Neural progenitor cell (in vitro differentiated cells): ENCODE measurements around the gene SDK1. TPM values are rescaled to one million over a fixed set of nuclear protein-coding genes. Genes with fewer than 3 reads are reported as not detected.

Experiments used
- DNase-seq: peaks from one replicate; pipeline ENCODE4 v3.0.0-alpha.2; 2016; ENCODE audit warnings: low spot score
- H2AFZ ChIP-seq: fragments of 200-600 bp; sonication (generic); replicated peaks from 2 replicates; pipeline ENCODE4 v1.6.1; 2016; ENCODE audit warnings: antibody characterized with exemption
- H3F3A ChIP-seq: fragments of 200-600 bp; sonication (generic); 2 replicates; pipeline ENCODE4 v1.6.1; 2016; ENCODE audit warnings: antibody characterized with exemption, low read depth
- H3K27ac ChIP-seq: fragments of 200-600 bp; sonication (generic); 2 replicates; pipeline ENCODE4 v1.5.1; 2016; ENCODE audit warnings: mild to moderate bottlenecking
- H3K27me3 ChIP-seq: fragments of 200-600 bp; sonication (generic); 2 replicates; pipeline ENCODE4 v1.6.1; 2016; ENCODE audit warnings: mild to moderate bottlenecking, moderate library complexity
- H3K36me3 ChIP-seq: fragments of 200-600 bp; sonication (generic); 2 replicates; pipeline ENCODE4 v1.5.1; 2016
- H3K4me1 ChIP-seq: fragments of 200-600 bp; sonication (generic); 2 replicates; pipeline ENCODE4 v1.6.1; 2016; ENCODE audit warnings: mixed run types
- H3K4me2 ChIP-seq: fragments of 200-600 bp; sonication (generic); 2 replicates; pipeline ENCODE4 v1.6.1; 2016
- H3K4me3 ChIP-seq: fragments of 200-600 bp; sonication (generic); 2 replicates; pipeline ENCODE4 v1.5.1; 2016
- H3K79me2 ChIP-seq: fragments of 200-600 bp; sonication (generic); 2 replicates; pipeline ENCODE4 v1.6.1; 2016; ENCODE audit warnings: low read depth
- H3K9ac ChIP-seq: fragments of 200-600 bp; sonication (generic); 2 replicates; pipeline ENCODE4 v1.6.1; 2016
- H3K9me3 ChIP-seq: fragments of 200-600 bp; sonication (generic); 2 replicates; pipeline ENCODE4 v1.5.1; 2016; ENCODE audit warnings: low read depth
- H4K20me1 ChIP-seq: fragments of 200-600 bp; sonication (generic); 2 replicates; pipeline ENCODE4 v1.6.1; 2016; ENCODE audit warnings: low read depth
- H3K27ac Mint-ChIP-seq: 3 replicates; pipeline ENCODE4 v1.8.0; 2021; ENCODE audit warnings: mixed read lengths
- H3K27me3 Mint-ChIP-seq: 2 replicates; pipeline ENCODE4 v1.8.0; 2022; ENCODE audit warnings: low read depth, mild to moderate bottlenecking, inconsistent platforms, moderate library complexity, mixed read lengths; ENCODE audit not compliant: insufficient read depth
- H3K36me3 Mint-ChIP-seq: 3 replicates; pipeline ENCODE4 v1.8.0; 2021; ENCODE audit warnings: mixed read lengths
- H3K4me1 Mint-ChIP-seq: 3 replicates; pipeline ENCODE4 v1.8.0; 2021; ENCODE audit warnings: mixed read lengths
- H3K4me3 Mint-ChIP-seq: 3 replicates; pipeline ENCODE4 v1.8.0; 2021; ENCODE audit warnings: mild to moderate bottlenecking, moderate library complexity, mixed read lengths
- H3K9me3 Mint-ChIP-seq: 3 replicates; pipeline ENCODE4 v1.8.0; 2020; ENCODE audit warnings: mixed read lengths
- EZH2 ChIP-seq: fragments of 200-600 bp; sonication (generic); IDR thresholded peaks from 2 replicates; pipeline ENCODE4 v1.6.1; 2017; ENCODE audit warnings: antibody characterized with exemption, mild to moderate bottlenecking, moderate library complexity
- EZH2phosphoT487 ChIP-seq: fragments of 200-600 bp; sonication (generic); IDR thresholded peaks from 2 replicates; pipeline ENCODE4 v1.6.1; 2017; ENCODE audit warnings: antibody characterized with exemption
- total RNA-seq: library from RNA; depleted of rRNA; stranded (reverse); fragments of >200 nt; gene quantifications from 2 replicates; pipeline ENCODE4 v1.2.3, GENCODE V29; 2015; ENCODE audit warnings: low replicate concordance
- TF ChIP-seq, protein P1 (sequence below): fragments of 200-600 bp; sonication (generic); IDR thresholded peaks from 2 replicates; pipeline ENCODE4 v1.5.1; 2017; ENCODE audit warnings: antibody characterized with exemption, mild to moderate bottlenecking

The SDK1 gene
- total RNA-seq, 1 donor from 2014 or later, result 4.9 TPM

DNA sequence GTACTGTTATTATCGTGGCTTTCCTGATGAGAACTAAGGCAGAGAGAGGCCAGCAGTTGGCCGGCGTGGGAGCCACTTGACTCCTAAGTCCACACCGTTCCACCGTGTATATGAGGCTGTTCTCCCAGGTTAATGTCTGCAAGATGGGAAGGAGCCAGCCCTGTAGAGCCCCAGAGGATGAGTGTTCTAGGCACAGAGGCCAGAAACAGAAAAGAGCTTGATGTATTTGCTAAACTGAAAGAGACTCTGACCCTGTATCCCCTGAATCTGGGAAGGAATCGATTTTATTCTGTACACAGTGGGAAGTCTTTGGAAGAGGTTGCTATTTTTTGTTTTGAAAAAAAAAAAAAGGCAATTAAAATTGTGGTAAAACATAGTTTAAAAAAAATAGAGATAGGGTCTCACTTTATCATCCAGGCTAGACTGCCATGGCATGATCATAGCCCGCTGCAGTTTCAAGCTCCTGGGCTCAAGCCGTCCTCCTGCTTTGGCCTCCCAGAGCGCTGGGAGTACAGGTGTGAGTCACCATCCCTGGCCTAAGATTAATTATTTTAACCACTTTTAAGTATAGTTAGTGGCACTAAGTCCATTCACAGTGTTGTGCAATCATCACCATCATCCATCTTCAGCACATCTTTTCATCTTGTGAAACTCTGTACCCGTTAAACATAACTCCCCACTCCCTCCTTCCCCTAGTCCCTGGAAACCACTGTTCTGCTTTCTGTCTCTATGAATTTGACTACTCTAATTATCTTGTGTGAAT lies 348.8 kb downstream of the SDK1 start:
- H3K9me3 Mint-ChIP-seq, result no peaks in the 10 kb centered on the region

GRCh38 chr7:3650844-3651243 lies 349.8 kb downstream of the SDK1 start:
- no peaks in the 10 kb centered on the region for H3K27me3 ChIP-seq

More for the DNA sequence above, 348.8 kb downstream of the SDK1 start:
- H3F3A ChIP-seq, result no peaks in the 10 kb centered on the region
- H3K4me1 ChIP-seq, result no peaks in the 10 kb centered on the region
- no peak overlapping the region for H3K9ac ChIP-seq
- H3K36me3 ChIP-seq, result no peaks in the 10 kb centered on the region
- no peaks in the 10 kb centered on the region for H3K79me2 ChIP-seq
- TF ChIP-seq EZH2phosphoT487 (no peak), EZH2 (no peak)
- TF ChIP-seq, protein P1, sequence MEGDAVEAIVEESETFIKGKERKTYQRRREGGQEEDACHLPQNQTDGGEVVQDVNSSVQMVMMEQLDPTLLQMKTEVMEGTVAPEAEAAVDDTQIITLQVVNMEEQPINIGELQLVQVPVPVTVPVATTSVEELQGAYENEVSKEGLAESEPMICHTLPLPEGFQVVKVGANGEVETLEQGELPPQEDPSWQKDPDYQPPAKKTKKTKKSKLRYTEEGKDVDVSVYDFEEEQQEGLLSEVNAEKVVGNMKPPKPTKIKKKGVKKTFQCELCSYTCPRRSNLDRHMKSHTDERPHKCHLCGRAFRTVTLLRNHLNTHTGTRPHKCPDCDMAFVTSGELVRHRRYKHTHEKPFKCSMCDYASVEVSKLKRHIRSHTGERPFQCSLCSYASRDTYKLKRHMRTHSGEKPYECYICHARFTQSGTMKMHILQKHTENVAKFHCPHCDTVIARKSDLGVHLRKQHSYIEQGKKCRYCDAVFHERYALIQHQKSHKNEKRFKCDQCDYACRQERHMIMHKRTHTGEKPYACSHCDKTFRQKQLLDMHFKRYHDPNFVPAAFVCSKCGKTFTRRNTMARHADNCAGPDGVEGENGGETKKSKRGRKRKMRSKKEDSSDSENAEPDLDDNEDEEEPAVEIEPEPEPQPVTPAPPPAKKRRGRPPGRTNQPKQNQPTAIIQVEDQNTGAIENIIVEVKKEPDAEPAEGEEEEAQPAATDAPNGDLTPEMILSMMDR, result no peak
- H3K4me2 ChIP-seq, result no peak overlapping the region
- Mint-ChIP-seq H3K4me3 (no peak overlapping the region), H3K27ac (no peak overlapping the region), H3K36me3 (peaks cover 4% of the 10 kb centered on the region), H3K27me3 (peaks cover 2% of the 10 kb centered on the region), H3K4me1 (no peaks in the 10 kb centered on the region)
- H4K20me1 ChIP-seq, result no peaks in the 10 kb centered on the region
- no peaks in the 10 kb centered on the region for H3K27me3 ChIP-seq
- no peak for DNase-seq
- no peak overlapping the region for H3K4me3 ChIP-seq
- no peaks in the 10 kb centered on the region for H3K9me3 ChIP-seq
- no peak overlapping the region for H3K27ac ChIP-seq
- H2AFZ ChIP-seq, result no peak overlapping the region

GRCh38 chr7:3655635-3656034 lies 354.6 kb downstream of the SDK1 start:
- no peaks in the 10 kb centered on the region for H4K20me1 ChIP-seq
- no peaks in the 10 kb centered on the region for H3K4me1 ChIP-seq
- Mint-ChIP-seq H3K4me1 (no peaks in the 10 kb centered on the region), H3K36me3 (peaks cover 4% of the 10 kb centered on the region), H3K4me3 (no peak overlapping the region), H3K9me3 (no peaks in the 10 kb centered on the region), H3K27me3 (peaks cover 3% of the 10 kb centered on the region), H3K27ac (no peak overlapping the region)
- H3K9ac ChIP-seq, result no peak overlapping the region
- H3K27me3 ChIP-seq, result no peaks in the 10 kb centered on the region
- TF ChIP-seq, protein P1, result no peak
- TF ChIP-seq EZH2 (no peak), EZH2phosphoT487 (no peak)
- H3K4me3 ChIP-seq, result no peak overlapping the region
- no peaks in the 10 kb centered on the region for H3K9me3 ChIP-seq
- no peak overlapping the region for H3K4me2 ChIP-seq
- no peak overlapping the region for H3K27ac ChIP-seq
- DNase-seq, result no peak
- no peaks in the 10 kb centered on the region for H3K79me2 ChIP-seq
- H3K36me3 ChIP-seq, result no peaks in the 10 kb centered on the region
- no peaks in the 10 kb centered on the region for H3F3A ChIP-seq
- H2AFZ ChIP-seq, result no peak overlapping the region

More at GRCh38 chr7:3650844-3651243, 349.8 kb downstream of the SDK1 start:
- TF ChIP-seq EZH2phosphoT487, result no peak
- TF ChIP-seq, protein P1, result no peak
- no peak for TF ChIP-seq EZH2
- Histone ChIP-seq H3K9me3 (no peaks in the 10 kb centered on the region), H2AFZ (no peak overlapping the region), H3F3A (no peaks in the 10 kb centered on the region), H3K79me2 (no peaks in the 10 kb centered on the region), H3K4me1 (no peaks in the 10 kb centered on the region), H3K4me3 (no peak overlapping the region), H3K9ac (no peak overlapping the region), H3K4me2 (no peak overlapping the region), H3K36me3 (no peaks in the 10 kb centered on the region), H4K20me1 (no peaks in the 10 kb centered on the region), H3K27ac (no peak overlapping the region)
- H3K4me1 Mint-ChIP-seq, result no peaks in the 10 kb centered on the region
- H3K9me3 Mint-ChIP-seq, result no peaks in the 10 kb centered on the region
- no peak overlapping the region for H3K27ac Mint-ChIP-seq
- H3K36me3 Mint-ChIP-seq, result peaks cover 4% of the 10 kb centered on the region
- peaks cover 2% of the 10 kb centered on the region for H3K27me3 Mint-ChIP-seq
- no peak overlapping the region for H3K4me3 Mint-ChIP-seq
- DNase-seq, result no peak
